ENCODE measurements around the gene SULT4A1.

- TF ChIP-seq L3MBTL2 (conservative IDR thresholded peaks at IDR 0.05) (no peak), BHLHE40 (IDR thresholded peaks at IDR 0.05; ENCODE audit: borderline replicate concordance) (no peak), NFRKB (IDR thresholded peaks at IDR 0.05) (no peak), FOXM1 (IDR thresholded peaks at IDR 0.05; ENCODE audit: borderline replicate concordance) (no peak), HDGF (IDR thresholded peaks at IDR 0.05; ENCODE audit: borderline replicate concordance) (no peak), SP1 (IDR thresholded peaks at IDR 0.05) (no peak), ZNF384 (IDR thresholded peaks at IDR 0.05) (no peak), SUZ12 (IDR thresholded peaks at IDR 0.05) (no peak), FOXA1 (IDR thresholded peaks at IDR 0.05) (no peak), ARNT (IDR thresholded peaks at IDR 0.05) (no peak)
Observed at GRCh38 chr22:43835736-43836135, 26.6 kb downstream of the SULT4A1 start.

All from HEK293T (cell line).